HCT116 (cell line): ENCODE data around the gene CDH22. TPM values are rescaled to one million over a fixed set of nuclear protein-coding genes. Genes with fewer than 3 reads are reported as not detected.

Source experiments
- ATAC-seq: fragments of 200-7000 bp; cut with Tn5 transposase; 2 replicates; pipeline ENCODE4 v1.9.1; 2020; ENCODE audit warnings: mild to moderate bottlenecking, moderate library complexity
- BruUV-seq: library from RNA; stranded (reverse); fragments of 400-500 nt; replicated peaks from 2 replicates; lab custom pipeline; 2021; lab: Mats Ljungman, UMichigan
- CTCF ChIA-PET: fragments of 300-600 bp; sonication (Branson Sonifier 250); formaldehyde crosslinking; loops from one replicate; lab custom pipeline; 2021; ENCODE audit warnings: antibody characterized with exemption; lab: Charles Lee
- POLR2A ChIA-PET: fragments of 300-600, 350-600 bp; sonication (Branson Sonifier 250); formaldehyde crosslinking; loops from one replicate; lab custom pipeline; 2021; ENCODE audit warnings: antibody characterized with exemption; lab: Charles Lee
- RAD21 ChIA-PET, 2 experiments: fragments of 300-600 bp; sonication (Branson Sonifier 250); formaldehyde crosslinking; loops; one replicate each; lab custom pipeline; 2023; ENCODE audit warnings: low total read pairs in 2 of 2; ENCODE audit not compliant: uncharacterized antibody in 2 of 2, unreplicated experiment in 2 of 2, low non-redundant PET in 1 of 2; lab: Charles Lee
- DNase-seq: peaks from one replicate; pipeline ENCODE4 v3.0.0-alpha.2; 2010; ENCODE audit warnings: low read depth, low spot score
- H2AFZ ChIP-seq: fragments of 200-600 bp; shearing (Covaris generic), sonication (generic); 2 replicates; pipeline ENCODE4 v1.6.1; 2017; ENCODE audit warnings: low read depth, mixed run types, mixed read lengths, antibody characterized with exemption, low read length; ENCODE audit not compliant: poor library complexity, severe bottlenecking
- H3K27ac ChIP-seq: 2 replicates; pipeline ENCODE4 v1.5.1; 2012; ENCODE audit warnings: low read depth, low read length
- H3K27me3 ChIP-seq: fragments of 200-600 bp; sonication (generic); 2 replicates; pipeline ENCODE4 v1.6.1; 2016; ENCODE audit warnings: mixed run types, low read length, mixed read lengths; ENCODE audit not compliant: insufficient read depth
- H3K36me3 ChIP-seq, 2 experiments: fragments of 200-500 bp in 1 of 2; fragments of 200-600 bp in 1 of 2; sonication (Bioruptor generic) in 1 of 2; sonication (generic) in 1 of 2; 2 replicates each; pipeline versions ENCODE4 v1.5.1 to v1.6.1; 2014 to 2016; ENCODE audit warnings: low read length in 2 of 2, inconsistent platforms in 1 of 2, mixed read lengths in 1 of 2, mixed run types in 1 of 2; ENCODE audit not compliant: insufficient read depth in 2 of 2, control insufficient read depth in 1 of 2
- H3K4me1 ChIP-seq, 2 experiments: fragments of 200-600 bp in 1 of 2; sonication (generic) in 1 of 2; 2 replicates each; pipeline versions ENCODE4 v1.5.1 to v1.6.1; 2012 to 2017; ENCODE audit warnings: low read length in 2 of 2, inconsistent platforms in 1 of 2, mild to moderate bottlenecking in 1 of 2, mixed read lengths in 1 of 2, mixed run types in 1 of 2, moderate library complexity in 1 of 2; ENCODE audit not compliant: insufficient read depth in 2 of 2, control insufficient read depth in 1 of 2
- H3K4me2 ChIP-seq: fragments of 200-600 bp; sonication (generic); 2 replicates; pipeline ENCODE4 v1.6.1; 2017; ENCODE audit warnings: mixed run types, low read length, mixed read lengths
- H3K4me3 ChIP-seq, 2 experiments: fragments of 200-600 bp in 1 of 2; sonication (generic) in 1 of 2; replicated peaks in 1 of 2; 2 replicates each; pipeline ENCODE4 v1.5.1; 2011 to 2016; ENCODE audit warnings: low read length in 2 of 2, control low read depth in 1 of 2, low read depth in 1 of 2, mild to moderate bottlenecking in 1 of 2, mixed read lengths in 1 of 2, mixed run types in 1 of 2
- H3K79me2 ChIP-seq: fragments of 200-600 bp; sonication (generic); 2 replicates; pipeline ENCODE4 v1.6.1; 2017; ENCODE audit warnings: mild to moderate bottlenecking, mixed run types, low read length, moderate library complexity, mixed read lengths; ENCODE audit not compliant: insufficient read depth
- H3K9ac ChIP-seq: fragments of 200-600 bp; sonication (generic); 2 replicates; pipeline ENCODE4 v1.6.1; 2016; ENCODE audit warnings: low read length, mixed read lengths
- H3K9me2 ChIP-seq: fragments of 200-600 bp; sonication (generic), shearing (Covaris generic); 2 replicates; pipeline ENCODE4 v1.6.1; 2017; ENCODE audit warnings: mixed run types, mild to moderate bottlenecking, moderate library complexity; ENCODE audit not compliant: insufficient read depth
- H3K9me3 ChIP-seq, 2 experiments: fragments of 200-500 bp in 1 of 2; fragments of 200-600 bp in 1 of 2; sonication (Bioruptor generic) in 1 of 2; sonication (generic) in 1 of 2; 2 replicates each; pipeline ENCODE4 v1.6.1; 2014 to 2017; ENCODE audit warnings: low read length in 2 of 2, mixed read lengths in 2 of 2, inconsistent platforms in 1 of 2, low read depth in 1 of 2, mild to moderate bottlenecking in 1 of 2, mixed run types in 1 of 2, moderate library complexity in 1 of 2; ENCODE audit not compliant: control insufficient read depth in 1 of 2, insufficient read depth in 1 of 2
- H4K20me1 ChIP-seq: fragments of 200-600 bp; sonication (generic), shearing (Covaris generic); 2 replicates; pipeline ENCODE4 v1.6.1; 2017; ENCODE audit warnings: mixed run types, mild to moderate bottlenecking, moderate library complexity; ENCODE audit not compliant: insufficient read depth
- CBX3 ChIP-seq: IDR thresholded peaks from 2 replicates; pipeline ENCODE4 v1.6.1; 2012; ENCODE audit warnings: low read depth
- CEBPB ChIP-seq: IDR thresholded peaks from 2 replicates; pipeline ENCODE4 v1.6.1; 2012; ENCODE audit warnings: low read depth
- CTCF ChIP-seq, 3 experiments: fragments of 200-600 bp in 1 of 3; sonication (generic) in 1 of 3; IDR thresholded peaks in 2 of 3; conservative IDR thresholded peaks in 1 of 3; 2 replicates each; pipeline ENCODE4 v1.5.1; 2012 to 2017; ENCODE audit warnings: low read depth in 2 of 3, low read length in 2 of 3, antibody characterized with exemption in 1 of 3, borderline replicate concordance in 1 of 3, control low read depth in 1 of 3, mild to moderate bottlenecking in 1 of 3, mixed read lengths in 1 of 3, mixed run types in 1 of 3, moderate library complexity in 1 of 3; ENCODE audit not compliant: insufficient read depth in 1 of 3
- EGR1 ChIP-seq: IDR thresholded peaks from 2 replicates; pipeline ENCODE4 v1.6.1; 2012; ENCODE audit warnings: low read depth
- EZH2phosphoT487 ChIP-seq: fragments of 200-600 bp; IDR thresholded peaks from 2 replicates; pipeline ENCODE4 v1.6.1; 2018; ENCODE audit warnings: antibody characterized with exemption, borderline replicate concordance
- FOSL1 ChIP-seq: IDR thresholded peaks from 2 replicates; pipeline ENCODE4 v1.6.1; 2012; ENCODE audit warnings: low read depth
- POLR2A ChIP-seq: IDR thresholded peaks from 2 replicates; pipeline ENCODE4 v1.7.0; 2011; ENCODE audit warnings: borderline replicate concordance; ENCODE audit not compliant: insufficient read depth, insufficient read length; ENCODE audit errors: extremely low read depth
- POLR2AphosphoS5 ChIP-seq: IDR thresholded peaks from 2 replicates; pipeline ENCODE4 v1.6.1; 2011; ENCODE audit warnings: mild to moderate bottlenecking, low read depth, low read length, moderate library complexity
- RAD21 ChIP-seq: IDR thresholded peaks from 2 replicates; pipeline ENCODE4 v1.6.1; 2012; ENCODE audit warnings: low read depth, mild to moderate bottlenecking
- REST ChIP-seq: IDR thresholded peaks from 2 replicates; pipeline ENCODE4 v1.6.1; 2012; ENCODE audit warnings: low read depth
- SIN3A ChIP-seq: IDR thresholded peaks from 2 replicates; pipeline ENCODE4 v1.6.1; 2012; ENCODE audit warnings: low read depth
- SP1 ChIP-seq: IDR thresholded peaks from 2 replicates; pipeline ENCODE4 v1.6.1; 2012; ENCODE audit warnings: low read depth
- TCF7L2 ChIP-seq: IDR thresholded peaks from 2 replicates; pipeline ENCODE4 v1.7.0; 2011; ENCODE audit warnings: borderline replicate concordance, inconsistent platforms; ENCODE audit not compliant: insufficient read depth, insufficient read length; ENCODE audit errors: extremely low read depth
- YY1 ChIP-seq: IDR thresholded peaks from 2 replicates; pipeline ENCODE4 v1.6.1; 2011; ENCODE audit warnings: low read length, low read depth, moderate library complexity, mild to moderate bottlenecking; ENCODE audit not compliant: insufficient replicate concordance; ENCODE audit errors: extremely low read depth
- ZFX ChIP-seq: fragments of 450-650 bp; IDR thresholded peaks from 2 replicates; pipeline ENCODE4 v1.6.1; 2017
- ZNF274 ChIP-seq: fragments of 200-500 bp; sonication (Bioruptor generic); IDR thresholded peaks from 2 replicates; pipeline ENCODE4 v1.6.1; 2014; ENCODE audit warnings: mild to moderate bottlenecking, low read depth, low read length, inconsistent platforms
- intact Hi-C: fragments of 100-400 bp; cut with micrococcal nuclease; formaldehyde crosslinking; loops from 2 replicates; pipeline ENCODE4 v1.10.0; 2022
- total RNA-seq: library from RNA; stranded (reverse); gene quantifications from one replicate; pipeline ENCODE4 v1.2.1, GENCODE V29; 2021; ENCODE audit not compliant: unreplicated experiment
- TF ChIP-seq, protein P1 (sequence below): IDR thresholded peaks from 2 replicates; pipeline ENCODE4 v1.6.1; 2012
- TF ChIP-seq, protein P2 (sequence below): IDR thresholded peaks from 2 replicates; pipeline ENCODE4 v1.6.1; 2012

Gene CDH22
- total RNA-seq, 1 experiment from 2014 or later: 1.8 TPM

DNA sequence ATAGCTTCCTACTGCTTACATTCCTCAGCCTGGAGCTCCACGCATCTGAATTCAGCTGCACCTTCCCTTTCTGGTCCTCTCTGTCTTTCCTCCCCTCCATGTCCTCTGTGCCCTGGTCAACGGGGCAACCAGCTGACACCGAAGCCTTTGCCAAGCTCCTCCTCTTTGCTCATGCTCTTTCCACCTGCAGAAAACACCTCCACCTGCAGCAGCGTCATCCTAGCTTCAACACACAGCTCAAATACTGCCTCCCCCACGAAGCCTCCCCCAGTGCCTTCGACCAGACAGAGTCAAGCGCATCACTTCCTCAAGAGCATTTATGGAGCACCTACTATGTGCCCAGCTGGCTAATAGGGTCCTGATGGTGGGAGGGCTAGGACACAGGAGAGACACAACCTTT, 9.2 kb downstream of the CDH22 start:
- Histone ChIP-seq H3K4me2 (no peak overlapping the region), H3K4me3 (no peak overlapping the region), H4K20me1 (no peaks in the 10 kb centered on the region), H3K9ac (no peak overlapping the region), H2AFZ (no peak overlapping the region), H3K27ac (no peak overlapping the region), H3K4me1 (no peaks in the 10 kb centered on the region), H3K27me3 (peaks cover 23% of the 10 kb centered on the region), H3K9me3 (no peaks in the 10 kb centered on the region), H3K79me2 (no peaks in the 10 kb centered on the region), H3K36me3 (no peaks in the 10 kb centered on the region), H3K9me2 (no peaks in the 10 kb centered on the region)
- ChIA-PET POLR2A (no interaction called here), RAD21 (no interaction called here), CTCF (interaction anchor here (1.0 kb wide), 1 partner anchor 8 kb away, joined by 3 read pairs; no protein-coding TSS in a partner anchor)
- BruUV-seq: no TSS peak
- ATAC-seq (no peak), DNase-seq (no peak)
- intact Hi-C loops: no loop called here
- TF ChIP-seq CBX3 (no peak), CTCF (IDR thresholded peaks at IDR 0.05 in 2 of 3, conservative IDR thresholded peaks at IDR 0.05 in 1 of 3; ENCODE audit: borderline replicate concordance in 1 of 3, insufficient read depth in 1 of 3, low read depth in 2 of 3, low read length in 2 of 3) (no peak), POLR2A (no peak), EZH2phosphoT487 (no peak), ZFX (no peak), FOSL1 (no peak), ZNF274 (no peak), CEBPB (no peak), TCF7L2 (no peak), SIN3A (no peak), RAD21 (no peak), SP1 (no peak), POLR2AphosphoS5 (no peak), YY1 (no peak), EGR1 (no peak), REST (no peak)
- TF ChIP-seq, protein P1, sequence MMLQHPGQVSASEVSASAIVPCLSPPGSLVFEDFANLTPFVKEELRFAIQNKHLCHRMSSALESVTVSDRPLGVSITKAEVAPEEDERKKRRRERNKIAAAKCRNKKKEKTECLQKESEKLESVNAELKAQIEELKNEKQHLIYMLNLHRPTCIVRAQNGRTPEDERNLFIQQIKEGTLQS: no peak
- TF ChIP-seq, protein P2, sequence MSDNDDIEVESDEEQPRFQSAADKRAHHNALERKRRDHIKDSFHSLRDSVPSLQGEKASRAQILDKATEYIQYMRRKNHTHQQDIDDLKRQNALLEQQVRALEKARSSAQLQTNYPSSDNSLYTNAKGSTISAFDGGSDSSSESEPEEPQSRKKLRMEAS: no peak
